GM12801 (cell line): Measurements from ENCODE around the gene NRXN2.

Source experiments
- TF ChIP-seq, protein P1 (sequence below): IDR thresholded peaks from one replicate; pipeline ENCODE4 v1.5.1; 2011; ENCODE audit warnings: control low read depth; ENCODE audit not compliant: insufficient read length; ENCODE audit errors: extremely low read depth

Gene NRXN2

DNA sequence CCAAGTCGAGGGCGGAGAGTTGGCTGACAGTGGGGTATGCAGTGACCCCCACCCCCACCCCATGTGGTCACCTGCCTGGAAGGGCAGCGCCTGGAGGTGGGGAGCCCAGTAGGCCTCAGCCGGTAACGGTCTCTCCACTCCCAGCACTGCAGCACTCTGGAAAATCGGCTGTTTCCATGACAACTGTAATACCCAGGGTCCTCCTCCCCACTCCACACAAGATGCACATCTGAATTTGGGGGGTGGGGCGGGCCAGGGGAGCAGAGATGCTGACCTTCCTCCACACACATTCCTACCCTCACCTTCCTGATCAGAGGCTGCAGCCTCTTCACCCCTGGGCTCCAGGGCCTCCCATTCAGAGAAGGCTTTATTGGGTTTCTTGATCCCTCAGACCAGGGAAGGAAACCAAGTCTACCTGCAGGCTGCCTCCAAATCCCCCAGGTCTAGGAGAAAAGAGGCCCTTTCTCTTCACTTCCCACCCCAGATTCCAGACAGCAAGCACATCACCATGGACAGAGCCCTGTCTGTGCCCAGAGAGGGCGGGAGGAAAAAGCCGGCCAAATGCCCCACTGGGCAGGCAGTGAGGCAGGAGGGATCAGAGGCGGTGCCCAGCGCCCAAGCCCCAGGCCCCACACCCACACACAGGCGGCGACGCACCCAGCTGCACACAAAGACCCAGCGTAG is 85.5 kb downstream of the NRXN2 start:
- TF ChIP-seq, protein P1, sequence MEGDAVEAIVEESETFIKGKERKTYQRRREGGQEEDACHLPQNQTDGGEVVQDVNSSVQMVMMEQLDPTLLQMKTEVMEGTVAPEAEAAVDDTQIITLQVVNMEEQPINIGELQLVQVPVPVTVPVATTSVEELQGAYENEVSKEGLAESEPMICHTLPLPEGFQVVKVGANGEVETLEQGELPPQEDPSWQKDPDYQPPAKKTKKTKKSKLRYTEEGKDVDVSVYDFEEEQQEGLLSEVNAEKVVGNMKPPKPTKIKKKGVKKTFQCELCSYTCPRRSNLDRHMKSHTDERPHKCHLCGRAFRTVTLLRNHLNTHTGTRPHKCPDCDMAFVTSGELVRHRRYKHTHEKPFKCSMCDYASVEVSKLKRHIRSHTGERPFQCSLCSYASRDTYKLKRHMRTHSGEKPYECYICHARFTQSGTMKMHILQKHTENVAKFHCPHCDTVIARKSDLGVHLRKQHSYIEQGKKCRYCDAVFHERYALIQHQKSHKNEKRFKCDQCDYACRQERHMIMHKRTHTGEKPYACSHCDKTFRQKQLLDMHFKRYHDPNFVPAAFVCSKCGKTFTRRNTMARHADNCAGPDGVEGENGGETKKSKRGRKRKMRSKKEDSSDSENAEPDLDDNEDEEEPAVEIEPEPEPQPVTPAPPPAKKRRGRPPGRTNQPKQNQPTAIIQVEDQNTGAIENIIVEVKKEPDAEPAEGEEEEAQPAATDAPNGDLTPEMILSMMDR: no peak

DNA sequence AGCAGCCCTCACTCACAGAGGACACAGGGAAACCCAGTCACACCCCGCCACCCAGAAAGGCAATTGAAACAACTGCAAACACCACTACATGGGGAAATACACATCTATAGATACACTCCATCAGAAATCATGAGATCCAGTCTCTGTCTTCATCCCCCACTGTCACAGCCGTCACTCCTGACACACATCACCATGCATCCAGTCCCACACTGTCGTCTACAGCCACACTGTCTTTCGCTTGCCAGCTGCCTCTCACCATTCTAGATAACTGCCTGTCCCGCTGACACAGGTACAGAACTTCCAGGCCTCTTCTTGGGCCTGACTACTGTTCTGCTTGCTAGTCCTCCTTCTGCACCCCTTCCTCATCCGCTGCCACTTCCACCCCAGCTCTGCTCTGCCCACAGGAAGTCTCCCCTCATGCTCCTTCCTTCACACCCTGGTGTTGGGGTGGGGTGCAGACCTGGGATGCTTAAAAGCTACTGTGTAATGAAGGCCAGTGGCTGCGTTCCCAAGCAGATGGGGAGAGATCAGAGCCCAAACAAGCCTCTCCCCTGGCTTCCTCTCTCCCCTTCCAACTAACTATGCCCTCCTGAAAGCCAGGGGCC is 89.3 kb downstream of the NRXN2 start:
- TF ChIP-seq, protein P1: no peak

DNA sequence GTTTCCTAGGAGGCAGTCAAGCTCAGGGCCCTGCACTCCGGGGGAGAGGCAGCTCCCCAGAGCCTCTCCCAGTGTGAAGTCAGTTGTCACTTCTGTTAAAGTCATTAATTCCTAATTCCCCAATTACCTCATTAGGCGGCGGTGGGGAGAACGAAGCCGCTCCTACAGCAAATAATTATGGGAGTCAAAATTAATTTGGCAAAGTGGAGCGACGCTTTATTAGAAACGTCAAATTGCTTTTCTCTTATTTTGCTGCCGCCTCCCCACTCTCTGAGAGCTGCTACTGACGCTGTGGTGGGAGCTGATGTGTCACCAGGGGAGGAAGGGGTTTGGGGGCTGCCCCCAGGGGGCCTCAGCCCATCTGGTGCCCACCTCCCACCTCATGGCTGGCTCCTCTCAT is 90.3 kb downstream of the NRXN2 start:
- TF ChIP-seq, protein P1: no peak

DNA sequence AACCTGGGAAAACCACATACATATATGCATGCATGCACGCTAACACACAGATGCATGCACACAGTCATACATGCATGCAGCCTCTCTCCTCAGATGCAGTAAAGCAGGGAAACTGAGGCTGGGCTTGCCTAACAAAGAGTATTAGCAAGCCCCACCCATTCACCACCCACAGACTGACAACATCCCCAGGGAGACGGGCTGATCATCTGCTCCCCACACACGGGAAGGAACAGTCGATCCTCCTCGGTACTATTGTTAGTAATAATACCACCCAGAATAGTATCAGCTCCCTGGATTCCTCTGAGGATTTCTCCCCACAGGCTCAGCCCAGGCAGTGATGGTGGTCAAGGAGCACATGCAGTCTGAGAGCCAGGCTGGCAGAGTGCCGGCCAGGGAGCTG is 90.8 kb downstream of the NRXN2 start:
- TF ChIP-seq, protein P1: no peak

DNA sequence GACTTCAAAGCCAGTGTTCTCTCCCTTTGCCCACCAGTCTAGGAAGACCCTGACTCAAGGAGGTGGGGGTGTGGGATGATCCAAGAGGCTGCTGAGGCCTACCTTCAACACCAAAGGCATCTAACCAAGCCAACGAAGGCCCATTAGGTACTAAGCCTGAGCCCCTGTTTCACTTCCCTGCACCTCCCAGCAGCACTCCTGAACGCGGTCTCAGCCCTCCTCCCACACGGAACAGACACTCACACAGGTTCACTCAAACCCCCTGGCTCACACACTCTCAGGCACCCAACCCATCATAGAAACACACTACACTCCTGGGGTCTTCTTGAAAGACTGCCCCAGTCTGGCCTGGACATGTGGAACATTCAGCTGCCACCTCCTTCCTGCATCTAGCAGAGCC is 91.3 kb downstream of the NRXN2 start:
- TF ChIP-seq, protein P1: no peak

DNA sequence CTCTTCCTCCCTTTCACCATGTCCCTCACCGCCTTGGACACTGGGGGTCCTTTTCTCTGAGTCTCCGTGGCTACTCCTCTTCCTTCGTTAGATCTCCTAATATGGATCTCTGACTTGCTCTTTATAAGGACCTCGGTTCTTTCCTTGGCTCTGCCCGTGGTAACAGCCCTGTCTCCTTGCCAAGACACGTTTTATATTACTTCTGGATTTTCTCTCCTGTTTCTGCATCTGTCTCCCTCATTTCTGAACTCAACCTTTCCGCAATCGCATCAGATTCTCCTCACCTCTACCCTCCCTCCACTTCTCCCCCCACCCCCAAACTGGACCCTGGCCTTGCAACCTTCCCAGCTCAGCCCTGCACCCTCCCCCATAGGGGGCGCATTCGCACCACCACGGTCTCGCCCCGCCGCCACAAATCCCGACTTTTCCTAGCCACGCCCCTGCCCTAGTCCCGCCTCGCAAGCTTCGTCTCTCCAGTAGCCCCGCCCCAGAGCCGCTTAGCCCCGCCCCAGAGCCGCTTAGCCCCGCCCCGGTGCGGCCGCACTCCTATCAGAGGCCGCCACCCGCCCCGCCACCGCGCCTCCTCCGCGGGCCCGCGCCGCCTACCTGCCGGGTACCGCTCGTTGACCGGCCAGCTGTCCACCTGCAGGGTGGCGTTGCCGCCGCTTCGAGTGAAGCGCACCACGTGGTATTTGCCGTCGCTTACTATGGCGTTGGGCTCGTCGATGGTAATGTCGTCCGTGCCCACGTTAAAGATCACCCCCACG is 93.0 kb downstream of the NRXN2 start:
- TF ChIP-seq, protein P1: no peak

DNA sequence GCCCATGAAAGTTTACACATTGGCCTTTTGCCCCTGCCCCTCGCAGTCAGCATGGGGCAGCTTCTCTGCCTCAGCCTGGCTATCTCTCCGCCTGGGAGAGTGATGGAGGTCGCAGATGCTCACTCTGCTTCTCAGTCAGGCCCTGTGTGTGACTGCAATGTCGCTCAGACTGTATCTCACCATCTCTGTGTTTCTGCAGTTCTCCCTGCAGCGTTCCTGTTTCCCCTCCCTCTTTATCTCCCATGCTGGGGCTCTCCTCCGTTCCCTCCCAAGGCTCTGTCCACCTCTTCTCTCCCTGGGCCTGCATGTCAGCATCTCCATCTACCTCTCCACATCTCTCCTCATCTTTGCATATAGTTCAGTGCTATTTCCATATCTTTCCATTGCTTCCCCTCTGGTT is 93.9 kb downstream of the NRXN2 start:
- TF ChIP-seq, protein P1: no peak
